ENCODE data around the gene TRIM31.

- TF ChIP-seq CTCF (IDR thresholded peaks at IDR 0.05) (no peak), POLR2A (IDR thresholded peaks at IDR 0.05) (no peak)
Measured at GRCh38 chr6:30156774-30157173, 43.9 kb upstream of the TRIM31 start.

Measured in body of pancreas (tissue), 4 donors.